Fibroblast of upper back skin (primary cell): ENCODE data around the gene EMILIN1.
"Not testable (repeated sequence)": the region's sequence is repeated elsewhere in the genome, so short reads cannot be mapped to it uniquely, and the experiment has no call there.

Source experiments
- DNase-seq: peaks from one replicate; pipeline ENCODE4 v3.0.0-alpha.2; 2013

The EMILIN1 gene

DNA sequence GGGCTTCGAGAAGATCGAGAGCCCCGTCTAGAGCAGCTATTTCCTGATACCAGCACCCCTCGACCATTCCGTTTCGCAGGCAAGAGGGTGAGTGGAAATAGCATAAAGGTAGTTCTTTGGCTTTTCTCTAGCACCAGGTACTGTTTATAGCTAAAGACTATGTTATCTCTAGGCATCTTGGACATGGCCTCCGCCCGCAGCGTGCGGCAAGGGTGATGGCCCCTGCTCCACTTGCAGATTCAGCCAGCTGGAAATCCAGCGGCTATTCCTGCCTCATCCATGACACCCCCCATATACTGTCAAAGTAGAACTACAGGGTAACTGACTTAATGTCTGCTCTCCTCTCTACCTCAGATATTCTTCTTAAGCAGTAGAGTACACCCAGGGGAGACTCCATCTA, 23.7 kb upstream of the EMILIN1 start:
- no peak for DNase-seq

DNA sequence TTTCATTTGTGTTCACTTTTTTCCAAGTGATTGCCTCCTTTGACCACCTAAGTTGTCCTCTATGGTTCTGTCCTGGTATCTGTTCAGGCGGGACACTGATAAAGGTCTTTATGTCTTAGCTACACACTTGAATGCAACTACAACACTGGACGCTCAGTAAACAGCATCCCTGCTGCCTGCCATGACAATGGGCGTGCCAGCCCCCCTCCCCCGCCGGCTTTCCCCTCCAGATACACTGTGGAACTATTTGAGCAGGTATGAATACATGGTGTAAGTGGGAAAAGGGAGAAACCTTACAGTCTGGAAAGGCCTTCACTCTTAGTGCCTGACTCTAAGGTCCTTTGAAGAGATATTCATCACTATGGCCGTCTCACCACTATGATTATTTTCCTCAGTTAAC, 21.2 kb upstream of the EMILIN1 start:
- no peak for DNase-seq

DNA sequence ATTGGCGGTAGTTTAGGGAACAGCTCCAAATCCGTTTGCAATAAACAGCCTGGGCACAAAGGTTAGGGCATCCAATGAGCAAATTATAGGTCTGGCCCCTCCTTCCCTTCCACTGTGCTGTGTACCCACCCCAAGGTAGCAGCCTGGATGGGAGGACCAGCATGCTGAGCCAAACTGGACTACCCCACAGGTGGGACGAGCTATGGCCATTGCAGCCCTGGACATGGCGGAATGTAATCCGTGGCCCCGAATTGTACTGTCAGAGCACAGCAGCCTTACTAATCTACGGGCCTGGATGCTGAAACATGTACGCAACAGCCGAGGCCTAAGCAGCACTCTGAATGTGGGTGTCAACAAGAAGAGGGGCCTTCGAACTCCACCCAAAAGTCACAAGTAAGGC, 20.2 kb upstream of the EMILIN1 start:
- DNase-seq = no peak

DNA sequence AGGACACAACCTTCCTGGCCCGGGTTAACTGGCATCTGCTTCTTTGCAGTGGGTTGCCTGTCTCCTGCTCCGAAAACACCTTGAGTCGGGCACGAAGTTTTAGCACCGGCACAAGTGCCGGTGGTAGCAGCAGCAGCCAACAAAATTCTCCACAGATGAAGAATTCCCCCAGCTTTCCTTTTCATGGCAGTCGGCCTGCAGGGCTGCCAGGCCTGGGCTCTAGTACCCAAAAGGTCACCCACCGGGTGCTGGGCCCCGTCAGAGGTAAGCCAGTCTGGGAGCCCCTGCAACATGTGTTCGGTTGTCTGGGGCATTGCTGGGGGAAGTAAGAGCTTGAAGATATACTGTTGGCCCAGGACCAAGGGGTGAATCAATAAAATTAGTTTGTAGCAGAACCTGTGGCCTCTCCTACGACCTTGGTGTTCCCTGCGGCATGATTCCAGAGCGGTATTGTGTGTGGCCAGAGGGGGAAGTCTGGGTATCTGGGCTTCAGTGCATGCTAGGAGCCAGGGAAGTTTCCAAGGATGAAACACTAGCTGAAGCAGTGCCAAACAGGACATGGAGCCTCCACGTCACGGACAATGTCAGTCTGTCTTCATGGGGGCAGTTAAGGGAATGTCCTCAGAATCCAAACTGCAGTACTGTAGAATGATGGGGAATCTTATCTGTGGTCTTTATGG, 19.1 kb upstream of the EMILIN1 start:
- no peak for DNase-seq

DNA sequence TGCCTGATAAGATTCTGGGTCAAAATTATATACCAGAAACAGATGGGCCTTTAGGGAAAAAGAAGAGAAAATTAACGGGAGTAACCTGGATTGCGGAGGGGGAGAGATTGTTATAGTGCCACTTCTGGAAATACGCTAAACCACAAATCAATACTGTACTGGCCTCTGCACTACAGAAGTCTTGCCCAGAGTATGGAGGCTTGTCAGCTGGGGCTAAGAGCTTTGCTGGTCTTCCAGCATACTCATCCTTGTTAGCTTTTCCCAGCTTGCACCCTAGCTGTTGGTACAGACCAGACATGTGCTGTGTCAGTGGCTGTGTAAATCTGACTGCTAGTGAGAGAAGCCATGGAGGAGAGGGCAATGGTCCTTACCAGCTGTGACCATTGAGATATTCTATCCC, 18.1 kb upstream of the EMILIN1 start:
- DNase-seq = no peak

DNA sequence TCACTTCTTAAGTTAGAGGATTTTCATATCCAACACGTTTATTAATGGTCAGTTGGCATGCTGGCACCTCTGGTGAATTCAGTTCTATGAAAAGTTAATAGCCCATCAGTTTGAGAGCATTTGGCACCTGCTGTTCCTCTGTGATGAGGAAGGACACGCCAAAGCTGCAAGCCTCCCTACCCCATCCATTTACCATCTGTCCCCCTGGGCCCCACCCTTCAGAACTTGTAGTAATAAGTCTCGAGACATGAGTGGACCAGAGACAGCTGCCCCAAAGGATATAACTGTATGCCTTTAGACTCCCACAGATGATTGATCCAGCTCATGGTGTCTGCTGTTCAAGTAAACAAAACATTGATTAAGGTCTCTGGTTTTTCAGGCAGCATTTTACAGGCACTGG, 13.3 kb upstream of the EMILIN1 start:
- no peak for DNase-seq

DNA sequence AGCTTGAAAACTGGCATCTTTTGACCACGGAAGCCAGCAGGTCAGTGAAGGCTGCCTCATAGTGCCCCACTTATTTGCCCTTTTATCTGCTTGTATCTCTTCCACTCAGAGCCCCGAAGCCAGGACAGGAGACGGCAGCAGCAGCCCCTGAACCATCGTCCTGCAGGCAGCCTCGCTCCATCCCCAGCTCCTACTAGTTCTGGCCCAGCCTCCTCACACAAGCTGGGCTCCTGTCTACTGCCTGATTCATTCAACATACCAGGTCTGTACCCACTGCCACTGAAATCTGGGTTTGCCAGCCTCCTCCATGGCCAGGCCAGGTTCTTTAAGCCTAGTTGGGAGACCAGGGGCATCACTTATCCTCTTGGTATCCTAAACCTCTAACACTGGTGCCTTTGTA, 11.0 kb upstream of the EMILIN1 start:
- DNase-seq = no peak

DNA sequence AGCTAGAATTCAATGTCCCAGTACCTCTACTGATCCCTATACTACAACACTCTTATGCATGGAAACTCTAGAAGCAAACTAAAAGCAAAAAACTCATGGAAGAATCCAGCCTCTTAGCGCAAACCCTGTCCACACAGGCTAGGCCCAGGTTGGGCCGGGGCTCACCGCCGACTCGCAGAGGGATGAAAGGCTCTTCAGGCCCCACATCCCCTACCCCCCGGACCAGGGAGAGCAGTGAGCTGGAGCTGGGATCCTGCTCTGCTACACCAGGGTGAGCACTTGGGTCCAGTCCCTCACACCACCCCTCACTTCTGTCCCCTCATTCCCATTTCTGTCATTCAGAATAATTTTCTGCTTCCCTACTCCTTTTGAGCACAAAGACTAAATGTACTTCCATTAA, 9.0 kb upstream of the EMILIN1 start:
- no peak for DNase-seq

DNA sequence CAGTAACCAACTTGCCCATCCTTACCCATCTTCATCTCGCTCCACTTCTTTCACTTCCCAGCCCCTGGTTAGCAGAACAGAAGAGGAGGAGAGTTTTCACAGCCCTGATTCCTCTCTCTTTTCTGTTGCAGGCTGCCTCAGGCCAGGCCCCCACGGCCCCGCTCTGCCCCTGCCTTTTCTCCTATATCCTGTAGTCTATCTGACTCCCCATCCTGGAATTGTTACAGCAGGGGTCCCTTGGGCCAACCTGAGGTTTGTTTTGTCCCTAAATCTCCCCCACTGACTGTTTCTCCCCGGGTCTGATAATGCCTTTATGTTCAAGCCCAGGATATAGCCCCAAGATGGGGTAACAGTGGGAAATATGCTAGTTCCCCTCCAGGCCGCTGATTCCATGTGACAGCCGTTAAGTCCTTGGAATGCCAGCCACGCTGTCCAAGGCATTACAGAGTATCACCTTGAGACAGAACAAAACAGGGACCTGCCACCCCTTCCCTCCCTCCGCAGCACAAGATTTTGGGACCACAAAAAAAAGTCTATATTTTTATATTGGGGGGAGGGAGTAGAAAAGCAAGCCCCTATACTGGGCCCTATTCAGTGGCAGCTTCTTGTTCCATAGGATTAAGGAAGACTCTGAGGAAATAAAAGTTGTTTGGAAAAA, 8.3 kb upstream of the EMILIN1 start:
- no peak for DNase-seq

DNA sequence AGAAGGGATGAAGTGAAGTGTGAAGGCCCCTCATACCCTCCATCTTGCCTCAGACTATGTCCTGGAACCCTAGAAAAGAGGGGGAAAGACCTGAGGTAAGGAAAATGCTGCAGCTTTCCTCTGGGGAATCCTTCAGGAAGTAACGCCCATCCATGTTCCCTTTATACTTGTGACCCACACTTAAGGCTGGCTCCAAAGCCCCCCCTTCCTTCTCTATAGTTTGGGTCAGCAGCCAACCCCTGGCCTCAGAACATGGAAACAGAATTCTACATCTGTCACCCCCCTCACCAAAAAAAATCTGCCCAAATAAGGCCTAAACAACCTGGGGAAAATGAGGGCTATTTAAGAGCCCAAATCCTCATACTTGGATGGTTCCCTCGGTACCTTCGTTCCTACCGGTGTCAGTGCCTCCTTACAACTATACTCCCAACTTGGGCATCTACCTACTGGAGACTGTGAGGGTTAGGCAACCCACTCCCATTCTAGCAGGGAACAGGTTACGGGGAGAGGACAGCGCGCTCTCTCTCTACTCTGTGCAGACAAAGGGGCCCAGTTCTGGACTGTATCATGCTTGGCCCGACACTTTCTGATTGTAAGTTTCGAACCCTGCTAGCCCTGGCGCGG, 7.7 kb upstream of the EMILIN1 start:
- no peak for DNase-seq

DNA sequence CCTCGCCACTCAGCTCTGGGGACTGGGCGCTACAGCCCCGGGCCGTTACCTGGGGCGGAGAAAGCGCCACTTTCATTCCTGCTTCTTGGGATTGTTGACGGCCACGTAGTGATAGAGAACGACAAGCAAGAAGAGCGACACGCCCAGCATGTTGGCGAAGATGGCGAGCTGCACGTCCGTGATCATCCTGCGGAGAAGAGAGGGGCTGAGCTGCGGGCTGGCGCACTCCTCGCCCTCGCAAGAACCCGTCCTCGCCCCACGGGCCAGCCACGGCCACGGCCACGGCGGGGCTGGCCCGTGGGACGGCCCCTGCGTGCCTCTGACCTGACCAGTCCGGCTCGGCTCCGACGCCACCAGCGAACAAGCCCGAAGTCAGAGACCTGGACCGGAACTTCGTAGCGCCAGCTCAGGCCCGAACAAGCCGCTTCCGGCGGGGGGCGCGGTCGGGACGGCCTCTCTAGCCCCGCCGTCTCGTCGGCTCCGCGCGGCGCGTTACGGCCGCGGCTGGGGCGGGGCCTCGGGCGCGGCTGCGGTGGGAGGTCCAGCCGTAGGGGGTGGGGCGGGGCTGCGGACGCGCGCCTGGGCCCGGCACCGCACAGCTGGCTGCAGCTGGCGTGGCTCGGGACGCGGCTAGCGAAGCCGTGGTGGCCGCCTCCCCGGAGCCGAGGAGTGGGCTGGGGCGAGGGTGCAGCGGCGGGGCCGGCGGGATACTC, 7.0 kb upstream of the EMILIN1 start, which contains the start of gene OST4:
Gene OST4, minus strand, starts transcription at position 378 of the 713 bp plus-strand sequence.
- peak; percentile 92 for DNase-seq

DNA sequence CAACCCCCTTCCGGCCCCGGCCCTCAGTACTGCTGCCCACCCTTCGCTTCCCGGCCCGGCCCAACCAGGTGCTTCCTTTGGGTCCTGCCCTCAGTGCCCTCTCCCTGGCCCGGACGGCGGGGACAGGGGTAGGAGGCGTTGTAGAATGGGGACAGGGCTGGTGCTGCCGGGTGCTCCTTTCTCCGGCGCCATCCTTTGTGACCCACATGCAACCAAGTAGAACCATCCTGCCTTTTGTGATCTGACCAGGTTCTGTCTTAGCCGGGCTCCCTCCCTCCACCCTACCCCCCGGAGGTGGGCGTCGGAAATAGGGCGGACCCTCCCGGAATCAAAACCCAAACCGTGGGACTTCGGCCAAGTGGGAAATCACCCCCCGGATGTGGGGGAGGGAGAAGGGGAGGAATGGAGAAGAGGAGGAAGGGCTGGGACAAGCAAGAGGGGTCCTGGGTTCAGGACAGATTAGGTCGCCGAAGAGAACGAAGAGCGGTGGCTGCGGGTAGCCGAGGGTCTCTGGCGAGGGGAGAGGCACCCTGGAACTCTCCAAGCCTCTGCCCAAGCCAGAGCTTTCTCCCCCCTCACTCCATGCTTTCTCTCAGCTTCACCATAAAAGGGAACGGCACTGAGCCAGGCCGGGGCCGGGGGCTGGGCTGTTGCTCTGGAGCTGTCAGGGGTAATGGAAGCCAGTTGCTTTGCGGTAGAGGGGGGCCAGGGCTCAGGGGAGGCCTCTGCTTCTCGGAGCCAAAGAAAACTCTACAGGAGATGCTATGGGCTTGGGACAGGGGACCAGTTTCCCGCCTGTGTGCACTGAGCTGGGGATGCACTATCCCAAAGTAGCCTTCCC, 6.2 kb upstream of the EMILIN1 start:
- DNase-seq = peak; percentile 95

DNA sequence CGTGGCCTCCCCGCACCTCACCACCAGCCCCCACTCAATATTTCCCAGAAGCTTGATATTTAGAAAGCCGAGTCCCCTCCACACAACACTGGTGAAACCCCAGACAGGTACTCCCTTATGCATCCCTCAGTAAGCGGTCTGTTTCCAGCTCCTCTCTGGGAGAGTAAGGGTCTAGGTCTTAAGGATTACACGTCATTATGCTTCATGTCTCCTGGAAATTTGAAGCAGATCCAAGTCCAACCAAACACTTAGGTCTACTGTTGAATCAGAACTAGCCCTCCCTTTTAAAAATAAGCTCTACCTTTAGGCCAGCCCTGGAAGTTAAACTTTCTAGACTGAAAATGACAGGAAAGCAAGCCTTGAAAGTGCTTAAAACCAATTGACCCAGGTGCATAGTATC, 5.5 kb upstream of the EMILIN1 start:
- peak; percentile 84 for DNase-seq

DNA sequence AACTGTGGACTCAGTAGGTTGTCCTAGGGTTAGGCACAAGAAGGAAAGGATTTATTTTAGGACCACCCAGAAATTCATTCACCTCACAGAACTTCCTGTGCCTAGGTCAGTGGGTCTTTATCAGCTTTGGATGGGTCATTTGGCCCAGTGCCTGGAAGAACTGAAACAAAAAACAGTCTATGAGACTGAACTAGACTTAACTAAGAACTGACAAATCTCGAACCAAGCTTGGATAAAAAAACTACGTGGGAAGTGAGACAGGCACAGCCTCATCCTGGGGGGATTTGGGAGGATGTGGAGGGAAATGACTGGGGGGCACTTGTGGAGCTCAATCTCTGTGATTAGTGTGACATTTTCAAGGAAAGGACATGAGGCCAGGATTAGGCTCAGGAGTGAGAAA, 4.6 kb upstream of the EMILIN1 start:
- no peak for DNase-seq

DNA sequence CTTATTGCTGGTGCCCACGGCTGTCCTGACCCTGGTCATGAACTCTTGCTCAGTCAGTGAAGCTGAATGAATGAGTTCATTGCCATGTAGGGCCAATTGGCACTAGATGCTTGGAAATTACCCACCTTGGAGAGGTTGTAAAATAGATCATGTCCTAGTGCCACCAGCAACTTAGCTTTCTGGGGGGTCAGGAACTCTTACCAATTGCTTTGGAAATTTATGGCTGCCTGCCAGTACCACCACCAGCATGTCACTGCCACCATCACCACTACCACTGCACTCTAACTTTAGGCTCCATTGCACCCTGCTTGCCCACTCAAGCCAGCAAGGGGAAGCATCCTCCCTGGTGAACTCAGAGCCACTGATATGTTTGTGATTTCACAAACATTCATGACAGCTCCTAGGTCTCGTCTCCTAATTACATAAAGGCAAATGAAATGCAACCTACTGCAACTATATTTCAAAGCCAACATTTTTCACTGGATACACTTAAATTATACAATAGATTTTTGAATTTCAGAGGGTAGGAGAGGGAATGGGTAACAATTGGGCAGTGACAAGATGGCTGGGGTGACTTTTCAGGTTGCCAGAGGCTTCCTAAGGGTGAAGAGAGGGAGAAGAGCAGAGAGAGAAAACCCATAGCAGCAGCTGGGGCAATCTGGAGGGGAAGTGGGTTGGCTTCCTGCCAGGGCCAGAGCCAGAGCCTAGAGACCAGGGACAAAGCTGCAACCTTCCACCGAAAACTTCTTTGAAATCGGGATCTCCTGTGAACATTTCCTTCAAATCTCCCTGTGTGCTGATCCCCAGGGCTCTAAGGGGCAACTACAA, 3.5 kb upstream of the EMILIN1 start:
- DNase-seq = peak; percentile 49

DNA sequence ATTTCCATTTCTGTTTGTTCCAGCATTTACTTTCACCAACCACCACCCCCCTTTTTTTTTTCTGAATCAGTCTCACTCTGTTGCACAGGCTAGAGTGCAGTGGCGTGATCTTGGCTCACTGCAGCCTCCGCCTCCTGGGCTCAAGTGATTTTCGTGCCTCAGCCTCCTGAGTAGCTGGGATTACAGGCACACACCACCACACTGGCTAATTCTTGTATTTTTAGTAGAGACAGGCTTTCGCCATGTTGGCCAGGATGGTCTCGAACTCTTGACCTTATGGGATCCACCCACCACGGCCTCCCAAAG, 2.9 kb upstream of the EMILIN1 start:
- not testable (repeated sequence) for DNase-seq

DNA sequence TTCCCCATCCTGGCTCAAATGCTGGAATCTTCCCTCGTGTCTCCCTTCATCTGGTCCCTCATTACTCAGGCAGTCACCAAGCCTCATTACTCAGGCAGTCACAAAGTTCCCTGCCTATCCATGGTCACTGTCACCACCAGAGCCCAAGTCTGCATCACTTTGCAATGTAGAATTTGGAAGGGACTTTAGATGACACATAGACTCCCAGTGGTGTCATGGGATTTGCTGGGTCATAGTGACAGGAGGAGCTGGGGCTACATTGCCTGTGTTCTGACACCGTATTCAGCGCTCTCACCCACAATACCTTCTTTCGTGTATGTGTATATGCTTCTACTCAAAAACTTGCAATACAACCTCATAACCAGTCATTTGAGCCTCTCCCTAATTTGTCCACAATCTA, 2.1 kb upstream of the EMILIN1 start:
- DNase-seq = no peak

DNA sequence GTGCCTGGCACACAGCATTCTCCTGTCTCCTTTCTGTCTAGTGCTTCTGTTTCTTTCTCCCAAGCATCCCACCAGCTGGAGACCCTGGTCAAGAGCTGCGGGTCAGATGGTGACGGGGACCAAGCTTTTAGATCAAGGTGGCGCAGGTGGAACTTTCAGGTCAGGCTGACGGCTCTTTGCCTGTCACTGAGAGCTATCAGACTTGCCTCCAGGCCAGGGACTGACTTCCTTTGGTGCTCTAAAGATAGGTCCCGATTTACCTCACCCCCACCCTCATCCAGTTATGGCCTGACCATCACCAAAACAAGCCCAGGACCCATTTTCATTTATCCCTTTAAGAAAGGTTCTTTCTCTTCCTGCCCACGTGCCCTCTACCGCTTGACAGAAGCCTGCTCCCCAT, 1.2 kb upstream of the EMILIN1 start:
- no peak for DNase-seq

DNA sequence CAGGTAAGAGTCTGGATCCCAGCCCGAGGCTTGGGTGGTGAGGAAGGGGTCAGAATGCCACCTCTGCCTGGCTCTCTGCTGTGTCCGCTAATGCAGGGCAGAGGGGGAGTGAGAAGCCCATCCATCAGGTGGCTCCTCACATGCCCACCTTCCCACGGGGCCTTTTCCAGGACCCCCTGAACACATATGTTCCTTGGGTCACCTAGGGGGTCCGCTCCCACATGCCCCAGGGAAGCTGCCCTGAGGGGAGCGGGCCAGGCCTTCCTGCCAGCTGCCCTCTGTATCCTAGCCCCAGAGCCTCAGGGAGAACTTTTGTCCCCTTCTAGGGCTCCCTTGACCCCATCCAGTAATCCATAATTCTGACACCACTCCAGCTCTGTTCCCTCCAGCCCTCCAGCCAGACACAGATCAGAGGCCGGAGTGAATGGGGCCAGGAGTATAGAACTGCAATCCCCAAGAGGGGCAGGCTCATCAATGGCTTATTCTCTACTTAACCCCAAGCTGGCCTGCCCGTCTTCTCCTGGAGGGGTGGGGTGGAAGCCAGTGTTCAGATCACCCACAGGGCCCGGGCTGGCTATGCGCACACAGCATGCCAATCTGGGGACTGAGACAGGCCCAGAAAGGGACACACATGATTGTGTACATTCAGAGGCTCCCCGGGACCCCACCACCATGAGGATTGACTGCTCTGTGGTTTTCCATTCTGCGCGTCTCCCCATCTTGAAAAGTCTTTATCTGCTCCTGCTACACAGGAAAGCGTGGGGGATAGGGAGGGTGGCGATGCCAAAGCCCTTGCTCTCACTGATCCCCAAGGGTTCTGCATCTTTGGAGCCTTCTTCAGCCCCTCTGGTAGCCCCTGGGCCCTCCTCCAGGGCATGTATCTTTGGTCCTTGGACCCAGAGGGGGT, 1.1 kb downstream of the EMILIN1 start:
- no peak for DNase-seq

DNA sequence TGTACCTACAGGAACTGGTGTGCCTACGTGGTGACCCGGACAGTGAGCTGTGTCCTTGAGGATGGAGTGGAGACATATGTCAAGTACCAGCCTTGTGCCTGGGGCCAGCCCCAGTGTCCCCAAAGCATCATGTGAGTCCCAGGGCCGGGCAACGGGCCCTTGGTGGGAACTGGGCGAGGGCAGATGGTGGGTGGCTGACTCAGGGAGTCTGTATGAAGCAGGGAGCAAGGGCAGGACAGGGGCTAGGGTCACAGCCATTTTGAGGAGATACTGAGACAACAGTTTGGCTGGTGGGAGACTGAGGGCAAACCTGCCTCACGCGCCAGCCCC, 1.7 kb downstream of the EMILIN1 start:
- no peak for DNase-seq

DNA sequence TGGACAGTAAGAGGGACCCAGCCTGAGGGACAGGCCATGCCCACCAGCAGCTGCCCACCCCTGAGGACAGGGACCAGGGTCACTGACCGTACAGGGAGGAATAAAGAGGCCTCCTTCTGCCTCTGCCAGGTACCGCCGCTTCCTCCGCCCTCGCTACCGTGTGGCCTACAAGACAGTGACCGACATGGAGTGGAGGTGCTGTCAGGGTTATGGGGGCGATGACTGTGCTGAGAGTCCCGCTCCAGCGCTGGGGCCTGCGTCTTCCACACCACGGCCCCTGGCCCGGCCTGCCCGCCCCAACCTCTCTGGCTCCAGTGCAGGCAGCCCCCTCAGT, 2.2 kb downstream of the EMILIN1 start:
- no peak for DNase-seq
